Stimulated activated CD4-positive, alpha-beta T cell treated with anti-CD3 and anti-CD28 coated beads, Interleukin-12 subunit alpha, Interleukin-12 subunit beta, amount 100 ng/mL, for 4 hours (primary cell): ENCODE measurements around the gene RETN.

Source experiments
- DNase-seq: peaks from one replicate; pipeline ENCODE4 v3.0.0-alpha.2; 2020

The RETN gene

GRCh38 chr19:7709932-7710460 is 41.1 kb downstream of the RETN start:
- DNase-seq: no peak

DNA sequence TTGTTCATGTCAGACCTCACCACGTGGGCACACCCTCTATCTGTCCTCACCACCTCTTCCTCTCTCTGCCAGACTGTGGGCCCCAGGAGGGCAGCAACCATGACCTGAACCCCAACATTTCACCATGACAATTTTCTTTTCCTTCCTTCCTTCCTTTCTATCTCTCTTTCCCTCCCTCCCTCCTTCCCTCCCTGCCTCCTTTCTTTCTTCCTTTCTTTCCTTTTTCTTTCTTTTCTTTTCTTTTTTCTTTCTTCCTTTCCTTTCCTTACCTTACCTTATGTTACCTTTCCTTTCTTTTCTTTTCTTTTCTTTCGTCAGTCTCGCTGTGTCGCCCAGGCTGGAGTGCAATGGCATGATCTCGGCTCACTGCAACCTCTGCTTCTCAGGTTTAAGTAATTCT is 41.8 kb downstream of the RETN start:
- DNase-seq: no peak

GRCh38 chr19:7715671-7716070 is 46.8 kb downstream of the RETN start:
- DNase-seq: no peak

DNA sequence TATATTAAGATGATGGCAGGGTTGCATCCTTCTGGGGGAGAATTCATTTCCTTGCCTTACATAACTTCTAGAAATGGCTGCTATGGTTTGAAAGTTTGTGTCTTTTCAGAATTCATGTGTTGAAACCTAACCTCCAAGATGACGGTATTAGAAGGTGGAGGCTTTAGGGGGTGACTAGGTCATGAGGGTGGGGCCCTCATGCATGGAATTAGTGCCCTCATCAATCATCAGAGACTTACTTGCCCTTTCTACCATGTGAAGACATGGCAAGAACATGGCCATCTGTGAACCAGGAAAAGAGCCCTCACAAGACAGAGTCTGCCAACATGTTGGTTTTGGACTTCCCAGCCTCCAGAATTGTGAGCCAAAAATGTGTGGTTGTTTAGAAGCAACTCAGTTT is 47.9 kb downstream of the RETN start:
- no peak for DNase-seq

GRCh38 chr19:7718668-7719067 is 49.8 kb downstream of the RETN start:
- no peak for DNase-seq
